H1 (cell line): ENCODE measurements around the gene SRSF9. TPM values are rescaled to one million over a fixed set of nuclear protein-coding genes. Genes with fewer than 3 reads are reported as not detected.

ENCODE experiments used
- CTCF ChIA-PET: fragments of 300-600 bp; sonication (Branson Sonifier 250); formaldehyde crosslinking; loops from one replicate; lab custom pipeline; 2021; ENCODE audit not compliant: partially characterized antibody; lab: Charles Lee
- POLR2A ChIA-PET: fragments of 300-600 bp; sonication (Branson Sonifier 250); formaldehyde crosslinking; loops from one replicate; lab custom pipeline; 2021; ENCODE audit warnings: inconsistent platforms; ENCODE audit not compliant: partially characterized antibody; lab: Charles Lee
- DNase-seq, 2 experiments: peaks; one replicate each; pipeline versions ENCODE4 v3.0.0 to v3.0.0-alpha.2; 2010 to 2022; ENCODE audit warnings: low spot score in 2 of 2, low read depth in 1 of 2, mixed read lengths in 1 of 2
- FAIRE-seq: peaks from 2 replicates; lab custom pipeline; 2011; peaks lifted over from hg19 to GRCh38; lab: Jason Lieb, UNC
- H2AFZ ChIP-seq: 2 replicates; pipeline ENCODE4 v1.8.1; 2012; ENCODE audit warnings: low read length, inconsistent platforms
- H2AK5ac ChIP-seq: 2 replicates; pipeline ENCODE4 v1.6.1; 2013; ENCODE audit warnings: low read depth, low read length
- H2BK120ac ChIP-seq: replicated peaks from 2 replicates; pipeline ENCODE3; 2013; ENCODE audit warnings: low read depth, low read length, inconsistent platforms
- H2BK12ac ChIP-seq: 2 replicates; pipeline ENCODE4 v1.6.1; 2013; ENCODE audit warnings: low read depth, low read length
- H2BK15ac ChIP-seq: 2 replicates; pipeline ENCODE4 v1.6.1; 2013; ENCODE audit warnings: low read length
- H2BK20ac ChIP-seq: 2 replicates; pipeline ENCODE4 v1.6.1; 2013; ENCODE audit warnings: low read length
- H2BK5ac ChIP-seq: 2 replicates; pipeline ENCODE4 v1.6.1; 2013; ENCODE audit warnings: low read depth, low read length
- H3K14ac ChIP-seq: 2 replicates; pipeline ENCODE4 v1.6.1; 2013; ENCODE audit warnings: inconsistent platforms; ENCODE audit not compliant: insufficient read length
- H3K18ac ChIP-seq: 2 replicates; pipeline ENCODE4 v1.6.1; 2013; ENCODE audit warnings: low read length; ENCODE audit errors: extremely low read depth
- H3K23ac ChIP-seq: 2 replicates; pipeline ENCODE4 v1.6.1; 2013; ENCODE audit warnings: inconsistent platforms; ENCODE audit not compliant: insufficient read length
- H3K23me2 ChIP-seq: 2 replicates; pipeline ENCODE4 v1.6.1; 2013; ENCODE audit warnings: low read depth, low read length
- H3K27ac ChIP-seq: 2 replicates; pipeline ENCODE4 v1.6.1; 2011; ENCODE audit warnings: low read depth, low read length, inconsistent platforms
- H3K27me3 ChIP-seq, 4 experiments: replicated peaks in 1 of 4; 1 replicate in 1 of 4; 2 replicates in 3 of 4; pipeline versions ENCODE4 v1.6.1 to v1.8.1; 2011 to 2013; ENCODE audit warnings: low read length in 3 of 4, mild to moderate bottlenecking in 3 of 4, inconsistent platforms in 2 of 4, mixed read lengths in 2 of 4, moderate library complexity in 1 of 4; ENCODE audit not compliant: control insufficient read depth in 3 of 4, insufficient read depth in 3 of 4; ENCODE audit errors: extremely low read depth in 1 of 4
- H3K36me3 ChIP-seq, 4 experiments: 2 replicates each; pipeline versions ENCODE4 v1.6.1 to v1.8.1; 2011 to 2013; ENCODE audit warnings: mild to moderate bottlenecking in 4 of 4, low read length in 3 of 4, moderate library complexity in 2 of 4, control low read depth in 1 of 4, inconsistent platforms in 1 of 4; ENCODE audit not compliant: insufficient read depth in 4 of 4, control insufficient read depth in 2 of 4
- H3K4ac ChIP-seq: replicated peaks from 2 replicates; pipeline ENCODE3; 2013; ENCODE audit warnings: low read length, low read depth, mixed read lengths, inconsistent platforms; ENCODE audit not compliant: insufficient read length
- H3K4me1 ChIP-seq, 4 experiments: replicated peaks in 1 of 4; 1 replicate in 1 of 4; 2 replicates in 3 of 4; pipeline versions ENCODE4 v1.6.1 to v1.8.1; 2011 to 2013; ENCODE audit warnings: low read length in 3 of 4, inconsistent platforms in 2 of 4, mixed read lengths in 1 of 4; ENCODE audit not compliant: insufficient read depth in 4 of 4, control insufficient read depth in 3 of 4
- H3K4me2 ChIP-seq, 2 experiments: 2 replicates each; pipeline versions ENCODE4 v1.6.1 to v1.8.1; 2011 to 2013; ENCODE audit warnings: low read depth in 2 of 2, low read length in 2 of 2, control low read depth in 1 of 2, inconsistent platforms in 1 of 2, mild to moderate bottlenecking in 1 of 2; ENCODE audit not compliant: insufficient read depth in 1 of 2
- H3K4me3 ChIP-seq, 4 experiments: fragments of 200-600, 300-600 bp in 1 of 4; sonication (generic), shearing (Covaris generic), sonication (Bioruptor Twin) in 1 of 4; 2 replicates each; pipeline versions ENCODE4 v1.5.1 to v1.8.1; 2011 to 2016; ENCODE audit warnings: low read length in 4 of 4, low read depth in 3 of 4, control low read depth in 2 of 4, inconsistent platforms in 2 of 4, mild to moderate bottlenecking in 2 of 4, mixed read lengths in 1 of 4, moderate library complexity in 1 of 4; ENCODE audit not compliant: insufficient read depth in 2 of 4; ENCODE audit errors: extremely low read depth in 1 of 4
- H3K56ac ChIP-seq: replicated peaks from 2 replicates; pipeline ENCODE3; 2013; ENCODE audit warnings: low read depth, mild to moderate bottlenecking, mixed read lengths, low read length, inconsistent platforms; ENCODE audit not compliant: insufficient read length
- H3K79me1 ChIP-seq: 2 replicates; pipeline ENCODE4 v1.6.1; 2013; ENCODE audit warnings: low read depth, low read length, control low read depth
- H3K79me2 ChIP-seq, 2 experiments: 2 replicates each; pipeline versions ENCODE4 v1.6.1 to v1.8.1; 2012 to 2013; ENCODE audit warnings: low read length in 2 of 2, mild to moderate bottlenecking in 2 of 2, inconsistent platforms in 1 of 2; ENCODE audit not compliant: insufficient read depth in 2 of 2, control insufficient read depth in 1 of 2
- H3K9ac ChIP-seq, 4 experiments: replicated peaks in 1 of 4; 1 replicate in 1 of 4; 2 replicates in 3 of 4; pipeline versions ENCODE4 v1.6.1 to v1.8.1; 2011 to 2013; ENCODE audit warnings: low read depth in 3 of 4, low read length in 3 of 4, control low read depth in 2 of 4, mild to moderate bottlenecking in 2 of 4, moderate library complexity in 2 of 4, inconsistent platforms in 1 of 4; ENCODE audit errors: extremely low read depth in 1 of 4
- H3K9me3 ChIP-seq, 2 experiments: 2 replicates each; pipeline versions ENCODE4 v1.6.1 to v1.8.1; 2012 to 2013; ENCODE audit warnings: mild to moderate bottlenecking in 2 of 2, moderate library complexity in 2 of 2, control low read depth in 1 of 2, inconsistent platforms in 1 of 2, low read depth in 1 of 2, low read length in 1 of 2, mixed read lengths in 1 of 2; ENCODE audit not compliant: insufficient read depth in 2 of 2
- H4K20me1 ChIP-seq, 2 experiments: replicated peaks in 1 of 2; 2 replicates each; pipeline versions ENCODE3 to v1.8.1; 2011 to 2013; ENCODE audit warnings: inconsistent platforms in 2 of 2, low read length in 2 of 2, mild to moderate bottlenecking in 1 of 2; ENCODE audit not compliant: insufficient read depth in 2 of 2, control insufficient read depth in 1 of 2
- H4K5ac ChIP-seq: 2 replicates; pipeline ENCODE4 v1.6.1; 2013; ENCODE audit warnings: low read length, low read depth, mixed read lengths, inconsistent platforms; ENCODE audit not compliant: insufficient read length
- H4K8ac ChIP-seq: 2 replicates; pipeline ENCODE4 v1.8.0; 2013; ENCODE audit warnings: mild to moderate bottlenecking, moderate library complexity, low read length, inconsistent platforms; ENCODE audit not compliant: insufficient read depth; ENCODE audit errors: extremely low read depth
- H4K91ac ChIP-seq: replicated peaks from 2 replicates; pipeline ENCODE3; 2013; ENCODE audit warnings: low read length, mixed read lengths, inconsistent platforms; ENCODE audit not compliant: insufficient read length
- ATF2 ChIP-seq: IDR thresholded peaks from 2 replicates; pipeline ENCODE4 v1.6.1; 2012; ENCODE audit warnings: low read length, inconsistent platforms
- BCL11A ChIP-seq, 2 experiments: IDR thresholded peaks; one replicate each; pipeline ENCODE4 v1.6.1; 2011; ENCODE audit warnings: low read depth in 2 of 2, low read length in 2 of 2, mild to moderate bottlenecking in 2 of 2
- BRCA1 ChIP-seq: IDR thresholded peaks from 2 replicates; pipeline ENCODE4 v1.6.1; 2012; ENCODE audit warnings: low read depth, low read length, improper control_type of control experiment
- CHD2 ChIP-seq: IDR thresholded peaks from 2 replicates; pipeline ENCODE4 v1.6.1; 2012; ENCODE audit warnings: low read length, improper control_type of control experiment
- E2F6 ChIP-seq: IDR thresholded peaks from 2 replicates; pipeline ENCODE4 v1.6.1; 2012; ENCODE audit warnings: inconsistent platforms
- EGR1 ChIP-seq: IDR thresholded peaks from 2 replicates; pipeline ENCODE4 v1.6.1; 2011; ENCODE audit warnings: low read depth, low read length, borderline replicate concordance
- TAF1 ChIP-seq: IDR thresholded peaks from 2 replicates; pipeline ENCODE4 v1.6.1; 2011; ENCODE audit warnings: mild to moderate bottlenecking, low read depth, low read length
- WGBS, 2 experiments: shearing (Covaris generic) in 1 of 2; methylation state at CpG; one replicate each; pipeline versions ENCODE4 v1.1.6 to v1.1.7; 2013 to 2015; ENCODE audit warnings: low lambda C conversion rate in 2 of 2, mixed read lengths in 2 of 2, inconsistent platforms in 1 of 2, low coverage in 1 of 2, missing lambda C conversion rate in 1 of 2; ENCODE audit not compliant: insufficient replicate concordance in 2 of 2, insufficient coverage in 1 of 2, insufficient read length in 1 of 2; ENCODE audit errors: extremely low coverage in 1 of 2, missing lambda C conversion rate in 1 of 2; 5-methylcytosine and 5-hydroxymethylcytosine counted together
- polyA plus RNA-seq, 7 experiments: library from polyadenylated mRNA; depleted of rRNA in 3 of 7; stranded (reverse) in 5 of 7; unstranded in 2 of 7; fragments of >200 nt in 5 of 7; fragments of 200-250 nt in 2 of 7; gene quantifications; 1 replicate in 5 of 7; 2 replicates in 1 of 7; 4 replicates in 1 of 7; pipeline versions ENCODE4 v1.2.1 to v1.2.3, GENCODE V29; 2011 to 2013; ENCODE audit warnings: missing spikeins in 2 of 7, mixed read lengths in 2 of 7
- total RNA-seq: library from RNA; stranded (reverse); fragmentation: NEBNext Ultra II Directional; extraction: Animal tissue kit (Norgen Biotek cat#: 25700); gene quantifications from 2 replicates; pipeline ENCODE4 v1.2.1, GENCODE V29; 2021

Gene SRSF9
- total and polyA plus RNA-seq, 2 of the 8 experiments (the other 6 are each of a cell fraction or from before 2014, with no cell fraction given): 172 to 304 TPM

GRCh38 chr12:120495731-120496412 is 26.3 kb upstream of the SRSF9 start, which contains the start of gene DYNLL1:
TSS of gene DYNLL1 (plus strand) at chr12:120496113. CDS start at chr12:120496422, 309 bp downstream.
- Histone ChIP-seq H3K4me3 (peak within 1 kb of the TSS; percentile 95 to 96 (median 95)), H4K8ac (peak within 1 kb of the TSS; percentile 80), H3K9ac (peak within 1 kb of the TSS; percentile 56 to 80 (median 64)), H2BK15ac (no peak within 1 kb of the TSS), H3K14ac (peak within 1 kb of the TSS; percentile 84), H3K27ac (peak within 1 kb of the TSS; percentile 43; the same call in 1 of the 2 replicates), H3K4ac (no peak within 1 kb of the TSS), H3K9me3 (no peaks in the 10 kb centered on the region), H3K27me3 (no peaks in the 10 kb centered on the region), H3K23me2 (peaks cover 10% of the 10 kb centered on the region), H4K91ac (no peak within 1 kb of the TSS), H3K4me1 (peaks cover 0 to 6% (median 1%) of the 10 kb centered on the region in 4 experiments; a peak in 3 of 7 replicates), H3K79me1 (0 out of 2 replicates have a peak, but pooled peaks cover 3% of the 10 kb centered on the region), H2BK5ac (peak within 1 kb of the TSS; percentile 77; the same call in 1 of the 2 replicates), H3K79me2 (peaks cover 16 to 20% of the 10 kb centered on the region in 2 experiments), H4K5ac (peak within 1 kb of the TSS; percentile 88), H2BK12ac (no peak within 1 kb of the TSS), H3K18ac (peak within 1 kb of the TSS; percentile 81; the same call in 1 of the 2 replicates), H3K4me2 (peak within 1 kb of the TSS; percentile 85 to 86), H2BK120ac (no peak within 1 kb of the TSS), H3K23ac (peak within 1 kb of the TSS; percentile 17), H2AFZ (peak within 1 kb of the TSS; percentile 79), H3K56ac (peak within 1 kb of the TSS; percentile 67), H4K20me1 (peaks cover 12 to 13% of the 10 kb centered on the region in 2 experiments), H2AK5ac (no peak within 1 kb of the TSS), H2BK20ac (no peak within 1 kb of the TSS), H3K36me3 (peaks cover 2 to 18% (median 9%) of the 10 kb centered on the region in 4 experiments; a peak in 7 of 8 replicates)
- 2% methylated on average over 38 of the region's 53 CpGs; no CpG with 5 or more reads in 1 of the 2 experiments for WGBS, 2 experiments
- CTCF ChIA-PET: interaction anchor here (0.6 to 2.1 kb wide), 9 partner anchors 16 to 215 kb away, joined by 3 to 7 read pairs (median 4); no protein-coding TSS in a partner anchor
- POLR2A ChIA-PET: interaction anchor here (0.7 to 10.1 kb wide), 28 partner anchors 10 to 295 kb away, joined by 3 to 119 read pairs (median 6); partner anchors contain the start of genes COQ5, GATC, POP5 and RNF10
- DNase-seq (peak; percentile 93 to 100), FAIRE-seq (no peak)
- TF ChIP-seq BRCA1: no peak
- TF ChIP-seq ATF2: no peak
- TF ChIP-seq E2F6: no peak
- TF ChIP-seq EGR1: no peak
- peak; percentile 99 for TF ChIP-seq TAF1
- no peak for TF ChIP-seq BCL11A (IDR thresholded peaks at IDR 0.05; ENCODE audit: low read depth in 2 of 2, low read length in 2 of 2)
- TF ChIP-seq CHD2: peak; percentile 85
